H1 (cell line): ENCODE data around the gene JAKMIP2. TPM values are rescaled to one million over a fixed set of nuclear protein-coding genes. Genes with fewer than 3 reads are reported as not detected.

Experiments
- CTCF ChIA-PET: fragments of 300-600 bp; sonication (Branson Sonifier 250); formaldehyde crosslinking; loops from one replicate; lab custom pipeline; 2021; ENCODE audit not compliant: partially characterized antibody; lab: Charles Lee
- POLR2A ChIA-PET: fragments of 300-600 bp; sonication (Branson Sonifier 250); formaldehyde crosslinking; loops from one replicate; lab custom pipeline; 2021; ENCODE audit warnings: inconsistent platforms; ENCODE audit not compliant: partially characterized antibody; lab: Charles Lee
- DNase-seq, 2 experiments: peaks; one replicate each; pipeline versions ENCODE4 v3.0.0 to v3.0.0-alpha.2; 2010 to 2022; ENCODE audit warnings: low spot score in 2 of 2, low read depth in 1 of 2, mixed read lengths in 1 of 2
- FAIRE-seq: peaks from 2 replicates; lab custom pipeline; 2011; peaks lifted over from hg19 to GRCh38; lab: Jason Lieb, UNC
- H2AFZ ChIP-seq: 2 replicates; pipeline ENCODE4 v1.8.1; 2012; ENCODE audit warnings: low read length, inconsistent platforms
- H2AK5ac ChIP-seq: 2 replicates; pipeline ENCODE4 v1.6.1; 2013; ENCODE audit warnings: low read depth, low read length
- H2BK120ac ChIP-seq: replicated peaks from 2 replicates; pipeline ENCODE3; 2013; ENCODE audit warnings: low read depth, low read length, inconsistent platforms
- H2BK12ac ChIP-seq: 2 replicates; pipeline ENCODE4 v1.6.1; 2013; ENCODE audit warnings: low read depth, low read length
- H2BK15ac ChIP-seq: 2 replicates; pipeline ENCODE4 v1.6.1; 2013; ENCODE audit warnings: low read length
- H2BK20ac ChIP-seq: 2 replicates; pipeline ENCODE4 v1.6.1; 2013; ENCODE audit warnings: low read length
- H2BK5ac ChIP-seq: 2 replicates; pipeline ENCODE4 v1.6.1; 2013; ENCODE audit warnings: low read depth, low read length
- H3K14ac ChIP-seq: 2 replicates; pipeline ENCODE4 v1.6.1; 2013; ENCODE audit warnings: inconsistent platforms; ENCODE audit not compliant: insufficient read length
- H3K18ac ChIP-seq: 2 replicates; pipeline ENCODE4 v1.6.1; 2013; ENCODE audit warnings: low read length; ENCODE audit errors: extremely low read depth
- H3K23ac ChIP-seq: 2 replicates; pipeline ENCODE4 v1.6.1; 2013; ENCODE audit warnings: inconsistent platforms; ENCODE audit not compliant: insufficient read length
- H3K23me2 ChIP-seq: 2 replicates; pipeline ENCODE4 v1.6.1; 2013; ENCODE audit warnings: low read depth, low read length
- H3K27ac ChIP-seq: 2 replicates; pipeline ENCODE4 v1.6.1; 2011; ENCODE audit warnings: low read depth, low read length, inconsistent platforms
- H3K27me3 ChIP-seq, 4 experiments: replicated peaks in 1 of 4; 1 replicate in 1 of 4; 2 replicates in 3 of 4; pipeline versions ENCODE4 v1.6.1 to v1.8.1; 2011 to 2013; ENCODE audit warnings: low read length in 3 of 4, mild to moderate bottlenecking in 3 of 4, inconsistent platforms in 2 of 4, mixed read lengths in 2 of 4, moderate library complexity in 1 of 4; ENCODE audit not compliant: control insufficient read depth in 3 of 4, insufficient read depth in 3 of 4; ENCODE audit errors: extremely low read depth in 1 of 4
- H3K36me3 ChIP-seq, 4 experiments: 2 replicates each; pipeline versions ENCODE4 v1.6.1 to v1.8.1; 2011 to 2013; ENCODE audit warnings: mild to moderate bottlenecking in 4 of 4, low read length in 3 of 4, moderate library complexity in 2 of 4, control low read depth in 1 of 4, inconsistent platforms in 1 of 4; ENCODE audit not compliant: insufficient read depth in 4 of 4, control insufficient read depth in 2 of 4
- H3K4ac ChIP-seq: replicated peaks from 2 replicates; pipeline ENCODE3; 2013; ENCODE audit warnings: low read length, low read depth, mixed read lengths, inconsistent platforms; ENCODE audit not compliant: insufficient read length
- H3K4me1 ChIP-seq, 4 experiments: replicated peaks in 1 of 4; 1 replicate in 1 of 4; 2 replicates in 3 of 4; pipeline versions ENCODE4 v1.6.1 to v1.8.1; 2011 to 2013; ENCODE audit warnings: low read length in 3 of 4, inconsistent platforms in 2 of 4, mixed read lengths in 1 of 4; ENCODE audit not compliant: insufficient read depth in 4 of 4, control insufficient read depth in 3 of 4
- H3K4me2 ChIP-seq, 2 experiments: 2 replicates each; pipeline versions ENCODE4 v1.6.1 to v1.8.1; 2011 to 2013; ENCODE audit warnings: low read depth in 2 of 2, low read length in 2 of 2, control low read depth in 1 of 2, inconsistent platforms in 1 of 2, mild to moderate bottlenecking in 1 of 2; ENCODE audit not compliant: insufficient read depth in 1 of 2
- H3K4me3 ChIP-seq, 4 experiments: fragments of 200-600, 300-600 bp in 1 of 4; sonication (generic), shearing (Covaris generic), sonication (Bioruptor Twin) in 1 of 4; 2 replicates each; pipeline versions ENCODE4 v1.5.1 to v1.8.1; 2011 to 2016; ENCODE audit warnings: low read length in 4 of 4, low read depth in 3 of 4, control low read depth in 2 of 4, inconsistent platforms in 2 of 4, mild to moderate bottlenecking in 2 of 4, mixed read lengths in 1 of 4, moderate library complexity in 1 of 4; ENCODE audit not compliant: insufficient read depth in 2 of 4; ENCODE audit errors: extremely low read depth in 1 of 4
- H3K56ac ChIP-seq: replicated peaks from 2 replicates; pipeline ENCODE3; 2013; ENCODE audit warnings: low read depth, mild to moderate bottlenecking, mixed read lengths, low read length, inconsistent platforms; ENCODE audit not compliant: insufficient read length
- H3K79me1 ChIP-seq: 2 replicates; pipeline ENCODE4 v1.6.1; 2013; ENCODE audit warnings: low read depth, low read length, control low read depth
- H3K79me2 ChIP-seq, 2 experiments: 2 replicates each; pipeline versions ENCODE4 v1.6.1 to v1.8.1; 2012 to 2013; ENCODE audit warnings: low read length in 2 of 2, mild to moderate bottlenecking in 2 of 2, inconsistent platforms in 1 of 2; ENCODE audit not compliant: insufficient read depth in 2 of 2, control insufficient read depth in 1 of 2
- H3K9ac ChIP-seq, 4 experiments: replicated peaks in 1 of 4; 1 replicate in 1 of 4; 2 replicates in 3 of 4; pipeline versions ENCODE4 v1.6.1 to v1.8.1; 2011 to 2013; ENCODE audit warnings: low read depth in 3 of 4, low read length in 3 of 4, control low read depth in 2 of 4, mild to moderate bottlenecking in 2 of 4, moderate library complexity in 2 of 4, inconsistent platforms in 1 of 4; ENCODE audit errors: extremely low read depth in 1 of 4
- H3K9me3 ChIP-seq, 2 experiments: 2 replicates each; pipeline versions ENCODE4 v1.6.1 to v1.8.1; 2012 to 2013; ENCODE audit warnings: mild to moderate bottlenecking in 2 of 2, moderate library complexity in 2 of 2, control low read depth in 1 of 2, inconsistent platforms in 1 of 2, low read depth in 1 of 2, low read length in 1 of 2, mixed read lengths in 1 of 2; ENCODE audit not compliant: insufficient read depth in 2 of 2
- H4K20me1 ChIP-seq, 2 experiments: replicated peaks in 1 of 2; 2 replicates each; pipeline versions ENCODE3 to v1.8.1; 2011 to 2013; ENCODE audit warnings: inconsistent platforms in 2 of 2, low read length in 2 of 2, mild to moderate bottlenecking in 1 of 2; ENCODE audit not compliant: insufficient read depth in 2 of 2, control insufficient read depth in 1 of 2
- H4K5ac ChIP-seq: 2 replicates; pipeline ENCODE4 v1.6.1; 2013; ENCODE audit warnings: low read length, low read depth, mixed read lengths, inconsistent platforms; ENCODE audit not compliant: insufficient read length
- H4K8ac ChIP-seq: 2 replicates; pipeline ENCODE4 v1.8.0; 2013; ENCODE audit warnings: mild to moderate bottlenecking, moderate library complexity, low read length, inconsistent platforms; ENCODE audit not compliant: insufficient read depth; ENCODE audit errors: extremely low read depth
- H4K91ac ChIP-seq: replicated peaks from 2 replicates; pipeline ENCODE3; 2013; ENCODE audit warnings: low read length, mixed read lengths, inconsistent platforms; ENCODE audit not compliant: insufficient read length
- BRCA1 ChIP-seq: IDR thresholded peaks from 2 replicates; pipeline ENCODE4 v1.6.1; 2012; ENCODE audit warnings: low read depth, low read length, improper control_type of control experiment
- CBX5 ChIP-seq: fragments of 300-800, 300-1000 bp; sonication (generic); IDR thresholded peaks from 2 replicates; pipeline ENCODE4 v1.7.1; 2016; ENCODE audit warnings: antibody characterized with exemption, low read length, low read depth
- EP300 ChIP-seq, 2 experiments: IDR thresholded peaks; 1 replicate in 1 of 2; 2 replicates in 1 of 2; pipeline ENCODE4 v1.6.1; 2011 to 2012; ENCODE audit warnings: low read depth in 2 of 2, low read length in 2 of 2, mild to moderate bottlenecking in 2 of 2, borderline replicate concordance in 1 of 2, inconsistent platforms in 1 of 2, moderate library complexity in 1 of 2
- KDM1A ChIP-seq: fragments of 200-600, 300-600 bp; sonication (generic); IDR thresholded peaks from 2 replicates; pipeline ENCODE4 v1.7.1; 2016; ENCODE audit warnings: mild to moderate bottlenecking, low read length, borderline replicate concordance
- PHF8 ChIP-seq: fragments of 200-600 bp; sonication (generic); conservative IDR thresholded peaks from 2 replicates; pipeline ENCODE4 v1.7.1; 2012; ENCODE audit warnings: low read depth, mild to moderate bottlenecking, inconsistent platforms, low read length, moderate library complexity
- POLR2AphosphoS5 ChIP-seq: IDR thresholded peaks from 2 replicates; pipeline ENCODE4 v1.6.1; 2011; ENCODE audit warnings: low read depth, low read length
- SUZ12 ChIP-seq: fragments of 200-600 bp; sonication (generic); IDR thresholded peaks from 2 replicates; pipeline ENCODE4 v1.6.1; 2012; ENCODE audit warnings: mild to moderate bottlenecking, inconsistent platforms, low read length, moderate library complexity, mixed read lengths
- TCF12 ChIP-seq: IDR thresholded peaks from 2 replicates; pipeline ENCODE4 v1.6.1; 2011; ENCODE audit warnings: low read depth, mild to moderate bottlenecking, low read length
- YY1 ChIP-seq: IDR thresholded peaks from 2 replicates; pipeline ENCODE4 v1.6.1; 2011; ENCODE audit warnings: low read depth, mild to moderate bottlenecking, low read length
- WGBS, 2 experiments: shearing (Covaris generic) in 1 of 2; methylation state at CpG; one replicate each; pipeline versions ENCODE4 v1.1.6 to v1.1.7; 2013 to 2015; ENCODE audit warnings: low lambda C conversion rate in 2 of 2, mixed read lengths in 2 of 2, inconsistent platforms in 1 of 2, low coverage in 1 of 2, missing lambda C conversion rate in 1 of 2; ENCODE audit not compliant: insufficient replicate concordance in 2 of 2, insufficient coverage in 1 of 2, insufficient read length in 1 of 2; ENCODE audit errors: extremely low coverage in 1 of 2, missing lambda C conversion rate in 1 of 2; 5-methylcytosine and 5-hydroxymethylcytosine counted together
- polyA plus RNA-seq, 7 experiments: library from polyadenylated mRNA; depleted of rRNA in 3 of 7; stranded (reverse) in 5 of 7; unstranded in 2 of 7; fragments of >200 nt in 5 of 7; fragments of 200-250 nt in 2 of 7; gene quantifications; 1 replicate in 5 of 7; 2 replicates in 1 of 7; 4 replicates in 1 of 7; pipeline versions ENCODE4 v1.2.1 to v1.2.3, GENCODE V29; 2011 to 2013; ENCODE audit warnings: missing spikeins in 2 of 7, mixed read lengths in 2 of 7
- total RNA-seq: library from RNA; stranded (reverse); fragmentation: NEBNext Ultra II Directional; extraction: Animal tissue kit (Norgen Biotek cat#: 25700); gene quantifications from 2 replicates; pipeline ENCODE4 v1.2.1, GENCODE V29; 2021
- TF ChIP-seq, protein P1 (sequence below): IDR thresholded peaks from 2 replicates; pipeline ENCODE4 v1.6.1; 2011; ENCODE audit warnings: low read length, improper control_type of control experiment

Gene JAKMIP2
- total and polyA plus RNA-seq, 2 of the 8 experiments (the other 6 are each of a cell fraction or from before 2014, with no cell fraction given) = 2.4 to 13.6 TPM

DNA sequence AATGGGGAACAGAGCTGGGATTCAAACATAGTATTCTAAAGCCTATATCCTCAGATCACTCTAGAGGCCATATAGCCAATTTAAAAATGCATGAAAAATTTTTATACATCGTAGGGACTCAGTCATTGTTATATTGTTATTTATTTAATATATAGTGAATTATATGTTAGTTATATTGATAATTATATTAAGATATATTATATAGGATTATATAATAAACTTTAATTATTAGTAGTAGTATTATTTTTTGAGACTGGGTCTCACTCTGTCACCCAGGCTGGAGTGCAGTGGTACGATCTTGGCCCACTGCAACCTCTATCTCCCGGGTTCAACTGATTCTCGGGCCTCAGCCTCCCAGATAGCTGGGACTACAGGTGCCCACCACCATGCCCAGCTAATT lies 206.9 kb downstream of the JAKMIP2 start:
- Histone ChIP-seq H3K79me2 (peaks cover 0 to 85% of the 10 kb centered on the region in 2 experiments; a peak in 3 of 4 replicates), H2AK5ac (no peak overlapping the region), H2BK120ac (no peak overlapping the region), H3K23ac (no peak overlapping the region), H3K9ac (no peak overlapping the region), H3K23me2 (no peaks in the 10 kb centered on the region), H3K36me3 (peaks cover 0 to 14% (median 4%) of the 10 kb centered on the region in 4 experiments; a peak in 4 of 8 replicates), H2BK15ac (no peak overlapping the region), H3K27me3 (no peaks in the 10 kb centered on the region), H3K9me3 (peaks cover 0 to 3% of the 10 kb centered on the region in 2 experiments; a peak in 2 of 4 replicates), H3K4me2 (no peak overlapping the region), H4K5ac (no peak overlapping the region), H2BK12ac (no peak overlapping the region), H2BK20ac (no peak overlapping the region), H2AFZ (no peak overlapping the region), H3K4me3 (no peak overlapping the region), H3K27ac (no peak overlapping the region), H3K14ac (no peak overlapping the region), H2BK5ac (no peak overlapping the region), H4K91ac (no peak overlapping the region), H3K18ac (no peak overlapping the region), H4K20me1 (no peaks in the 10 kb centered on the region), H3K56ac (no peak overlapping the region), H4K8ac (no peak overlapping the region), H3K4me1 (peaks cover 12 to 19% (median 14%) of the 10 kb centered on the region in 4 experiments; a peak in 5 of 7 replicates), H3K79me1 (peaks cover 4% of the 10 kb centered on the region; the same call in 1 of the 2 replicates), H3K4ac (no peak overlapping the region)
- POLR2A ChIA-PET = interaction anchor here (1.2 to 3.5 kb wide), 6 partner anchors 8 to 123 kb away, joined by 3 to 17 read pairs (median 6); no protein-coding TSS in a partner anchor
- no peak for TF ChIP-seq YY1
- TF ChIP-seq, protein P1, sequence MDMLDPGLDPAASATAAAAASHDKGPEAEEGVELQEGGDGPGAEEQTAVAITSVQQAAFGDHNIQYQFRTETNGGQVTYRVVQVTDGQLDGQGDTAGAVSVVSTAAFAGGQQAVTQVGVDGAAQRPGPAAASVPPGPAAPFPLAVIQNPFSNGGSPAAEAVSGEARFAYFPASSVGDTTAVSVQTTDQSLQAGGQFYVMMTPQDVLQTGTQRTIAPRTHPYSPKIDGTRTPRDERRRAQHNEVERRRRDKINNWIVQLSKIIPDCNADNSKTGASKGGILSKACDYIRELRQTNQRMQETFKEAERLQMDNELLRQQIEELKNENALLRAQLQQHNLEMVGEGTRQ = no peak
- TF ChIP-seq PHF8 = no peak
- TF ChIP-seq TCF12 = no peak
- TF ChIP-seq BRCA1 = no peak
- no peak for TF ChIP-seq EP300 (IDR thresholded peaks at IDR 0.05; ENCODE audit: borderline replicate concordance in 1 of 2, low read depth in 2 of 2, low read length in 2 of 2)
- TF ChIP-seq KDM1A = no peak
- TF ChIP-seq POLR2AphosphoS5 = no peak
- TF ChIP-seq CBX5 = no peak
- TF ChIP-seq SUZ12 = no peak
- DNase-seq (no peak), FAIRE-seq (no peak)
- WGBS, 2 experiments = 96% methylated on average over 4 of the region's 4 CpGs; no CpG with 5 or more reads in 1 of the 2 experiments
- CTCF ChIA-PET = interaction anchor here (0.6 to 6.8 kb wide), 33 partner anchors 11 to 1391 kb away, joined by 3 to 83 read pairs (median 5); partner anchors contain the start of gene DPYSL3
